ENCODE measurements around the gene ACBD6. TPM values are rescaled to one million over a fixed set of nuclear protein-coding genes. Genes with fewer than 3 reads are reported as not detected.

The ACBD6 gene
- total and polyA plus RNA-seq, 2 experiments from 2014 or later, result 36.3 to 45.8 TPM

- TF ChIP-seq EZH2phosphoT487 (IDR thresholded peaks at IDR 0.05; ENCODE audit: low read depth, severe bottlenecking, unreplicated experiment) (no peak), EZH2 (IDR thresholded peaks at IDR 0.05; ENCODE audit: borderline replicate concordance) (no peak)
- TF ChIP-seq, protein P1, sequence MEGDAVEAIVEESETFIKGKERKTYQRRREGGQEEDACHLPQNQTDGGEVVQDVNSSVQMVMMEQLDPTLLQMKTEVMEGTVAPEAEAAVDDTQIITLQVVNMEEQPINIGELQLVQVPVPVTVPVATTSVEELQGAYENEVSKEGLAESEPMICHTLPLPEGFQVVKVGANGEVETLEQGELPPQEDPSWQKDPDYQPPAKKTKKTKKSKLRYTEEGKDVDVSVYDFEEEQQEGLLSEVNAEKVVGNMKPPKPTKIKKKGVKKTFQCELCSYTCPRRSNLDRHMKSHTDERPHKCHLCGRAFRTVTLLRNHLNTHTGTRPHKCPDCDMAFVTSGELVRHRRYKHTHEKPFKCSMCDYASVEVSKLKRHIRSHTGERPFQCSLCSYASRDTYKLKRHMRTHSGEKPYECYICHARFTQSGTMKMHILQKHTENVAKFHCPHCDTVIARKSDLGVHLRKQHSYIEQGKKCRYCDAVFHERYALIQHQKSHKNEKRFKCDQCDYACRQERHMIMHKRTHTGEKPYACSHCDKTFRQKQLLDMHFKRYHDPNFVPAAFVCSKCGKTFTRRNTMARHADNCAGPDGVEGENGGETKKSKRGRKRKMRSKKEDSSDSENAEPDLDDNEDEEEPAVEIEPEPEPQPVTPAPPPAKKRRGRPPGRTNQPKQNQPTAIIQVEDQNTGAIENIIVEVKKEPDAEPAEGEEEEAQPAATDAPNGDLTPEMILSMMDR (IDR thresholded peaks at IDR 0.05; ENCODE audit: poor library complexity), result no peak
- H3K4me2 ChIP-seq, result no peak overlapping the region
Observed at GRCh38 chr1:180370188-180370587, 132.2 kb downstream of the ACBD6 start.

GRCh38 chr1:180369061-180369460 lies 133.3 kb downstream of the ACBD6 start:
- no peaks in the 10 kb centered on the region for H3K27me3 ChIP-seq
- H3K9me2 ChIP-seq (replicated peaks; ENCODE audit: insufficient read depth), result no peaks in the 10 kb centered on the region
- TF ChIP-seq, protein P1 (IDR thresholded peaks at IDR 0.05; ENCODE audit: poor library complexity), result no peak
- TF ChIP-seq EZH2phosphoT487 (IDR thresholded peaks at IDR 0.05; ENCODE audit: low read depth, severe bottlenecking, unreplicated experiment), result no peak
- no peak for TF ChIP-seq EZH2 (IDR thresholded peaks at IDR 0.05; ENCODE audit: borderline replicate concordance)
- no peak overlapping the region for H2AFZ ChIP-seq
- DNase-seq (ENCODE audit: low spot score), result no peak
- H3K9me3 ChIP-seq (ENCODE audit: low read depth), result no peaks in the 10 kb centered on the region
- peaks cover 4% of the 10 kb centered on the region for H3K79me2 ChIP-seq
- H3K36me3 ChIP-seq (replicated peaks; ENCODE audit: insufficient read depth, low read depth), result no peaks in the 10 kb centered on the region
- H3K4me3 ChIP-seq, result no peak overlapping the region
- H4K20me1 ChIP-seq (ENCODE audit: insufficient read depth, poor library complexity, severe bottlenecking), result no peaks in the 10 kb centered on the region
- no peak overlapping the region for H3K27ac ChIP-seq
- no peak overlapping the region for H3K4me2 ChIP-seq
- H3K4me1 ChIP-seq (ENCODE audit: insufficient read depth), result no peaks in the 10 kb centered on the region
- 91% methylated on average over 6 of the region's 6 CpGs for WGBS (ENCODE audit: low lambda C conversion rate, missing lambda C conversion rate)

More at GRCh38 chr1:180370188-180370587, 132.2 kb downstream of the ACBD6 start:
- Histone ChIP-seq H2AFZ (no peak overlapping the region), H3K9me2 (replicated peaks; ENCODE audit: insufficient read depth) (no peaks in the 10 kb centered on the region), H3K4me1 (ENCODE audit: insufficient read depth) (no peaks in the 10 kb centered on the region), H3K27ac (no peak overlapping the region), H3K36me3 (replicated peaks; ENCODE audit: insufficient read depth, low read depth) (no peaks in the 10 kb centered on the region), H3K4me3 (no peak overlapping the region), H3K27me3 (no peaks in the 10 kb centered on the region), H4K20me1 (ENCODE audit: insufficient read depth, poor library complexity, severe bottlenecking) (no peaks in the 10 kb centered on the region), H3K79me2 (peaks cover 4% of the 10 kb centered on the region), H3K9me3 (ENCODE audit: low read depth) (no peaks in the 10 kb centered on the region)
- no peak for DNase-seq (ENCODE audit: low spot score)

GRCh38 chr1:180366371-180367068 lies 135.9 kb downstream of the ACBD6 start:
- H3K27ac ChIP-seq, result no peak overlapping the region
- no peak for DNase-seq (ENCODE audit: low spot score)
- TF ChIP-seq, protein P1 (IDR thresholded peaks at IDR 0.05; ENCODE audit: poor library complexity), result no peak
- TF ChIP-seq EZH2 (IDR thresholded peaks at IDR 0.05; ENCODE audit: borderline replicate concordance) (no peak), EZH2phosphoT487 (IDR thresholded peaks at IDR 0.05; ENCODE audit: low read depth, severe bottlenecking, unreplicated experiment) (no peak)
- H3K36me3 ChIP-seq (replicated peaks; ENCODE audit: insufficient read depth, low read depth), result no peaks in the 10 kb centered on the region
- no peaks in the 10 kb centered on the region for H3K27me3 ChIP-seq
- H3K79me2 ChIP-seq, result peaks cover 2% of the 10 kb centered on the region
- H3K9me2 ChIP-seq (replicated peaks; ENCODE audit: insufficient read depth), result no peaks in the 10 kb centered on the region
- no peaks in the 10 kb centered on the region for H4K20me1 ChIP-seq (ENCODE audit: insufficient read depth, poor library complexity, severe bottlenecking)
- 90% methylated on average over 2 of the region's 2 CpGs for WGBS (ENCODE audit: low lambda C conversion rate, missing lambda C conversion rate)
- H2AFZ ChIP-seq, result no peak overlapping the region
- no peaks in the 10 kb centered on the region for H3K9me3 ChIP-seq (ENCODE audit: low read depth)
- no peaks in the 10 kb centered on the region for H3K4me1 ChIP-seq (ENCODE audit: insufficient read depth)
- no peak overlapping the region for H3K4me2 ChIP-seq
- H3K4me3 ChIP-seq, result no peak overlapping the region

Measured in hepatocyte (in vitro differentiated cells).